ENCODE data around the gene BORCS6.

Gene BORCS6

GRCh38 chr17:8150194-8151119, 39.5 kb downstream of the BORCS6 start:
- Mint-ChIP-seq H3K27me3 (ENCODE audit: low read depth) (no peaks in the 10 kb centered on the region), H3K4me3 (peak overlapping the region; percentile 91 to 95 (median 93)), H3K9me3 (no peaks in the 10 kb centered on the region), H3K27ac (peak overlapping the region in 2 of 3 experiments; percentile 62 to 89), H3K4me1 (peaks cover 6% of the 10 kb centered on the region), H3K36me3 (ENCODE audit: low read depth) (peaks cover 27% of the 10 kb centered on the region)
- TF ChIP-seq, protein P1, sequence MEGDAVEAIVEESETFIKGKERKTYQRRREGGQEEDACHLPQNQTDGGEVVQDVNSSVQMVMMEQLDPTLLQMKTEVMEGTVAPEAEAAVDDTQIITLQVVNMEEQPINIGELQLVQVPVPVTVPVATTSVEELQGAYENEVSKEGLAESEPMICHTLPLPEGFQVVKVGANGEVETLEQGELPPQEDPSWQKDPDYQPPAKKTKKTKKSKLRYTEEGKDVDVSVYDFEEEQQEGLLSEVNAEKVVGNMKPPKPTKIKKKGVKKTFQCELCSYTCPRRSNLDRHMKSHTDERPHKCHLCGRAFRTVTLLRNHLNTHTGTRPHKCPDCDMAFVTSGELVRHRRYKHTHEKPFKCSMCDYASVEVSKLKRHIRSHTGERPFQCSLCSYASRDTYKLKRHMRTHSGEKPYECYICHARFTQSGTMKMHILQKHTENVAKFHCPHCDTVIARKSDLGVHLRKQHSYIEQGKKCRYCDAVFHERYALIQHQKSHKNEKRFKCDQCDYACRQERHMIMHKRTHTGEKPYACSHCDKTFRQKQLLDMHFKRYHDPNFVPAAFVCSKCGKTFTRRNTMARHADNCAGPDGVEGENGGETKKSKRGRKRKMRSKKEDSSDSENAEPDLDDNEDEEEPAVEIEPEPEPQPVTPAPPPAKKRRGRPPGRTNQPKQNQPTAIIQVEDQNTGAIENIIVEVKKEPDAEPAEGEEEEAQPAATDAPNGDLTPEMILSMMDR (IDR thresholded peaks at IDR 0.05; ENCODE audit: unreplicated experiment in 3 of 3): no peak

DNA sequence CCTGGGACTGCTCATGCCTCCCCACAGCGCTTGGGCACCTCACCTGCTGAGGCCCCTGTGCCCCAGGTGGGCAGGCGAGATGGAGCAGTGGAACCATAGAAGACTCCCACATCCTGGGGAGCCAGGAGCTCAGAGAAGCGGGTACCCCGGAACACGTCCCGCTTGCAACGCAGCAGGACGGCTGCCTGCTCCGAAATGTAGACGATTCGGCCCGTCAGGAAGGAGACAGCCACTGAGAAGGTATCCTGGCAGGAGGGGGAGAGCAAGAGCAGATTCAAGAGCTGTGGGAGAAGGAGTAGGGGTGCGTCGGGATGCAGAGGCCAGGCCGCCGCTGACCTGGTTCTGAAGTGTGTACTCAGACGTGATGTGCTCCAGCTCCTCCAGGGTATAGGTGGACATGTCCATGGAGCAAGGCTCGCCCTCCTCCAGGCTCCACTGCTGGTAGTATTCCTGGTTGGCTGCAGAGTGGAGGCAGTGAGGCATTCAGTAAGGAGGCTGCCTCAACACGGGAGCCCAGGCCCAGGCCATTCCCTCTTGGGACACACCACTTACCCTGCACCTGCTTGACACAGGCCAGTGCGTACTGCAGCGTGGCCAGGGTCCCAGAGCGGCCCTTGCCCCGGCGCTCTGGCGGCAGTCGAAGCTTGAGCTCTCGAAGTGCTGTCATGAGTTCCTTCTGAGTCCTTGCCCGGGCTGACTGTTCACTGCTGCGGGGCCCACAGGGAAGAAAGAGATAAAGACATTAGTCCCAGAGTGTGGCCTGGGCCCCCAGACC, 40.4 kb downstream of the BORCS6 start:
- H3K27me3 Mint-ChIP-seq (ENCODE audit: low read depth): no peaks in the 10 kb centered on the region
- no peaks in the 10 kb centered on the region for H3K9me3 Mint-ChIP-seq
- peaks cover 27% of the 10 kb centered on the region for H3K36me3 Mint-ChIP-seq (ENCODE audit: low read depth)
- peaks cover 6% of the 10 kb centered on the region for H3K4me1 Mint-ChIP-seq
- H3K4me3 Mint-ChIP-seq: peak overlapping the region; percentile 44 to 93 (median 54)
- TF ChIP-seq, protein P1 (IDR thresholded peaks at IDR 0.05; ENCODE audit: unreplicated experiment in 3 of 3): no peak
- H3K27ac Mint-ChIP-seq: no peak overlapping the region

DNA sequence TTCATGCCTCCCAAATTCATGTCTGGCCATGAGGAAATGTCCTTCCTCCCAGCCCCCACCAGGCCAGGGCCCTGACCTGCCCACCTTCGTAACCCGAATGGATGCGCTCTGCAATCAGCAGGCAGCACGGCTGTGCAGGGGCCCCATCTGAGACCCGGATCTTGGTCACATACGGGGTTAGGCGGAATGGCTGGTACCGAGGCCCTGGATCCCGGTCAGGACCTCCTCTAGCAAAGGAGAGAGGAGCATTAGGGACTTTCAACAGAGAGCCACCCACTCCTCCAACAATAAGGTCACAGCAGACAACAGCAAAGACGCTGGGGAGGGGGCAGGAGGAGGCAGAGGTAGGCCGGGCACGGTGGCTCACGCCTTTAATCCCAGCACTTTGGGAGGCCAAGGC, 41.4 kb downstream of the BORCS6 start:
- Mint-ChIP-seq H3K4me3 (no peak overlapping the region), H3K4me1 (peaks cover 6% of the 10 kb centered on the region), H3K27ac (no peak overlapping the region), H3K27me3 (ENCODE audit: low read depth) (no peaks in the 10 kb centered on the region), H3K9me3 (no peaks in the 10 kb centered on the region), H3K36me3 (ENCODE audit: low read depth) (peaks cover 34% of the 10 kb centered on the region)
- TF ChIP-seq, protein P1 (IDR thresholded peaks at IDR 0.05; ENCODE audit: unreplicated experiment in 3 of 3): no peak

GRCh38 chr17:8147805-8148404, 42.1 kb downstream of the BORCS6 start:
- Mint-ChIP-seq H3K36me3 (ENCODE audit: low read depth) (peaks cover 34% of the 10 kb centered on the region), H3K27ac (no peak overlapping the region), H3K4me3 (peak overlapping the region in 1 of 3 experiments; percentile 25), H3K4me1 (peaks cover 6% of the 10 kb centered on the region), H3K27me3 (ENCODE audit: low read depth) (no peaks in the 10 kb centered on the region), H3K9me3 (no peaks in the 10 kb centered on the region)
- TF ChIP-seq, protein P1 (IDR thresholded peaks at IDR 0.05; ENCODE audit: unreplicated experiment in 3 of 3): no peak

GRCh38 chr17:8147141-8147804, 42.7 kb downstream of the BORCS6 start:
- TF ChIP-seq, protein P1 (IDR thresholded peaks at IDR 0.05; ENCODE audit: unreplicated experiment in 3 of 3): no peak
- peaks cover 39% of the 10 kb centered on the region for H3K36me3 Mint-ChIP-seq (ENCODE audit: low read depth)
- no peak overlapping the region for H3K27ac Mint-ChIP-seq

More at GRCh38 chr17:8147141-8147804, 42.7 kb downstream of the BORCS6 start:
- Mint-ChIP-seq H3K4me1 (peaks cover 6% of the 10 kb centered on the region), H3K4me3 (peak overlapping the region in 1 of 3 experiments; percentile 26), H3K9me3 (no peaks in the 10 kb centered on the region), H3K27me3 (ENCODE audit: low read depth) (no peaks in the 10 kb centered on the region)

Data from nephron (organoid).